ENCODE measurements around the gene BBS9.

GRCh38 chr7:33334349-33334748 lies 205.0 kb downstream of the BBS9 start:
- TF ChIP-seq CTCF (IDR thresholded peaks at IDR 0.05; ENCODE audit: insufficient read depth, low read length, poor library complexity, severe bottlenecking): peak; percentile 26
- no peak for TF ChIP-seq EZH2phosphoT487 (conservative IDR thresholded peaks at IDR 0.05; ENCODE audit: low read length)

Data from SU-DHL-6 (cell line).